GM21529 (cell line): ENCODE results near the gene LHPP.

Source experiments
- ATAC-seq: cut with Tn5 transposase; IDR thresholded peaks from one replicate; pipeline ENCODE4 v1.9.1; 2021; ENCODE audit not compliant: unreplicated experiment

Gene LHPP

DNA sequence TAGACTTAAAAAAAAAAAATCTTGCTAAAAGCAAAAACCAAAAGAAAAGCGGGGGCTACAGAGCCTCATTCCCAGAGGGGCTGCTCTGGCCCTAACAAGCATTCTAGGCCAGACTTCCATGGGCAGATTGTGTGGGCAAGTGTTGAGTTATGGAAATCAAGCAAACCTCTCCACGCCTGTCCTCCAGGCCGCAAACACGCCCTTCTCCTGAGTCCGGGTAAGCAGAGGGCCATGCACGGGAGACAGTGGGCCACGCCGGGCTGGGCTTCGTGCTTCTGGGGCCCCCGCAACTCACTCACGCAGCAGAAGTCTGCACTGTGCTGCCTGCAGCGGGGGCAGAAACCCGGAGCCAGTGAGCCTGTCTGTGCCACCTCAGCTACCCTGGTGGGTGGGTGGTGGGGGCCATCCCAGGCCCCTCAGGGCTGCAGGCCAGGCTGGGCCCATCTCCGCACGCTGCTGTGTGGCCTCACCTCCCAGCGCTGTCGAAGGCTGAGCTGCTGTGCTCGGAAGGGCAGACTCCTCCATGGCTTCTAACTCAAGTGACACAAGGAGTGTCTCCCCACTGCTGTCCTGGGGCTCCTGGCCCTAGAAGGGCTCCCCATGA is 156.9 kb downstream of the LHPP start:
- ATAC-seq: no peak

DNA sequence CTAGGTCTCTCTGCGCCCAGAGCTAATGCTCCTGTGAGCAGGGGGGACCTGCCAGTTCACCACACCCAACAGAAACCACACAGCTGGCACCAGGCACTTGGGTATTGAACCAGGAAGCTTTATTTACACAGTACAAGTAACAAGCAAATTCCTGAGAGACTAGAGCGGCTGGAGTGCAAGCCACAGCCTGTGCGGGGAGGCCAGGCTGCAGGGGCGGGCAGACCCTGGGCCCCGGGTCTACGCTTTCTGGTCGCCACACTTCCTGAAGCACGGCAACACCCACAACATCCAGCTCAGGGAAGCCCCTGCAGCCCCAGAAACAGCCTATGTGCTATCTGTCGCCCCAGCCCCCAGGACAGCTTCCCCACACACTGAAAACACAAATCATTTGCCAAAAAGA is 157.6 kb downstream of the LHPP start:
- peak; percentile 33 for ATAC-seq

DNA sequence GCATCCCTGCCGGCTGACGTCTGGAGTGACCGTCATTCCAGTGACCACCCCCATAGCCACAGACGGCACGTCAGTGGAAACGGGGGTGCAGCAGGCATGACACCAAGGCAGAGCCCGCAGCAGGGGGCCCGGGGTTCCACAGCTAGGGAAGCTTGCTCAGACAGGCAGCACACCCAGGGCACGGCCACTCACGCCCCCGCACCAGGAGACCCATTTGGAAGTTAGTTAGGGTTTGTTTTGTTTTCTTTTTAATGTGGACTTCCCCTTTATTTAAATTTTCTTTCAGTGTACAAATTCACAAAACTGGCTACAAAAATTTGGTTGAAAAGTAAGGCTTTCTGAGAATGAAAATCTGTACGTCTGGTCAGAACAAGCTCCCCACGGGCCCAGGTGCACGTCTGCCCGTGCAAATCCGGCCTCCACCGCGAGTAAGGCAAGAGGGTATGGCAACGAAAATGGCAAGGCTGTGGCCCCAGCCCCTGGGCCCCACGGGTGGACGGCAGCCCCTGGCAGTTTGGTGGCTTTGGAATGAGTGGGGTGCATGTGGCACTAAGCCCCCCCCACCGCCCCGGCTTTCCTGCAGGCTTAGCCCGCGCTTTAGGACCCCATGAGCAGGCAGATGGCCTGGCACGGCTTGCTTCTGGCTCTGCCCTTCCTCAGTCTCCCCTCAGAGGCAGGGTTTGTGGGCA is 158.3 kb downstream of the LHPP start:
- peak; percentile 40 for ATAC-seq

DNA sequence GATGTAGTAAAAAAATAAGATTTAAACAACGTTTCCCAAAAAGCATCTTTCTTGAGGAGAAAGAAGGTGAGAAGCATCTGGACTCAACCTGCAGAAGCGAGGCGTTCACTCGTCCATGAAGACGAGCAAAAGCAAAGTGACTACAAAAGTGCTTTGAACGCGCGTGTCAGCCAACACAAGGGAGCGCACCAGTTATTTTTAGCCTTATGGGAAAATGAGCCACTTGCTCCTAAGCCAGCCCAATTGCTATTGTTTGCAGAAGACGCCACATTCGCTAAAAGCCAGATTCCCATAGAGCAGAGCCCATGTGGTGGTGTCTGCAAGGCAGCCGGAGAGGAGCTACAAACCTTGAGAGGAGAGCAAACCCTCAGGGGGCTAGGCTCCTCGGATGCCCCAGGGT is 160.0 kb downstream of the LHPP start:
- no peak for ATAC-seq

DNA sequence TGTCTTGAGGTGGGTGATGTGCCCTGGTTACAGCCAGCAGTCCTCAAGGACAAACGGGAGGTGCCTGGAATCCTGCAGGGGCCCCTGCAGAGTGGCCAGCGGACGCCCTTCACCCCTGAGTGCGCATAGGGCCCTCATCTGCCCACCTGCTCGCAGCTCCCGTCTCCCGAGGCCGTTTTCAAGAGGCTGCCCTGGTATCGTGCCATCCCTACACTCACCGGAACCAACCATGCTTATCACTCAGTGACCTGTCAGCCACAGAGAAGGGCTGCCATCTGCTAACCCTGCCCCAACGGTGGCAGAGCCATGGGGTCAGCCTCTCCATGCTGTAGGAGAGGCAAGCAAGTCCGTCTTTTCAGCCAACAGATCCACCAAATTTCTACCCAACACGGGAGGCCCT is 160.5 kb downstream of the LHPP start:
- no peak for ATAC-seq

DNA sequence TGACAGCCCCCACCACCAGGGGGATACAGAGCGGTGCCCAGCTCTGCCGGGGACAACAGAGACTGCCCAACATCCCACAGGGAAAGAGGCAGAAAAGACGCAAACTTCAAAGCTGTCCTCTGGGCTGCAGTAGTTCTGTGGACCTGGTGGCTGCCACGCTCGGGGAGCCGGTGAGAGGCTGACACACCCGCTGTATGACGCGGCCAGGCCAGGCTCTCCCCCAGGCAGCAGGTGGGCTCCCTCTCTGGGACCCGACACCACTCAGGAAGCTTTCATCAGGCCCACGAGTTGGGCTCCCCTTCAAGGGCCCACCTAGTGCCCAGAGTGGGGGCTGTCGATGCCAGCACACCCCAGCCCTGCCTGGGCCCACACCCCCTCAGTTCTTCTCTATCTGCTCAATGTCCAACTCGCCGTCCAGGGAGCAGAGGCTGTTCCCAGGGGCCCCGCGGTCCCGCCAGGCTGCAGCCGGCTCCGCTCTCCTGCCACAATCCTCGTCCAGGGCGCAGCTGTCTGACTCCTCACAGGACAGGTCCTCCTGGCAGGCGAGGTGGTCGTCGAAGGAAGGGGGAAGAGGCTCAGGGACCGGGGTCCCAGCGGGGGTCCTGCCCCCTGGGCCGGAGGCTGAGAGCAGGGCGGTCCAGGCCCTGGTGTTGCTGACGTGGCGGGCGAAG is 161.4 kb downstream of the LHPP start:
- ATAC-seq: no peak

DNA sequence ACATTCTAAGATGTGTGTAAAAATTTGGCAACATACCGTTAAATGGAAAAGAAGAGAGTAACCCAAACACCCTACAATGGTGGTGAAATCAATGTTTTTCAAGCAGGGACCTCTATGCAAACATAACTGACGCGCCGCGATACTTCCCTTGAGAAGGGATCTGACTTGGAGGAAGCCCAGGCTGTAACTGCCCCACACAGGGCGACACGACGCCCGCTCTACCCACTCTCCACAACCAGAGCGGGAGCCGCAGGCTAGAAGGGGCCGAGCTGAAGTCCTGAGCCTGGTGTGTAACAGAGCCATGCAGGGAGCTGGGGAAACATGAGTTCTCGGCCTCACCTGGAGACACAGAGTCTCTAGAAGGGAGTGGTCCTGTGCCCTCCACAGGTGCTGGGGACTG is 162.4 kb downstream of the LHPP start:
- no peak for ATAC-seq

DNA sequence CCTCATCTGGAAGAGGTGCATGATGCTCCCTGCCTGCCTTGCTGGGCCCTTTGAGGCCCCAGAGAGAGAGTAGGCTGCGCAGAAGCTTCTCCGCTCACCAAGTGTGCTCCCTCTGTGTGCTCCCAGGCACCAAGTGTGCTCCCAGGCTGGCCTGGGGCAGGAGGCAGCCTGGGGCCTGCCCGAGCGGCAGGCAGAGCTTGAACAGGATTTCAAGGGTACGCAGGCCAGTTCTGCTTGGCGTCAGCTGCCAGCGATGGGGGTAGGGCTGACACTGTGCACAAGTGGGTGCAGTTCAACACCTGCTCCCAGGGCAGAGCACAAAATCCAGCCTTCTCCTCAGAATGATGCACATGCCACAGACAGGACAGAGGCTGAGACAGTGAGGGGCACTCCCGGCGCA is 162.8 kb downstream of the LHPP start:
- ATAC-seq: no peak

DNA sequence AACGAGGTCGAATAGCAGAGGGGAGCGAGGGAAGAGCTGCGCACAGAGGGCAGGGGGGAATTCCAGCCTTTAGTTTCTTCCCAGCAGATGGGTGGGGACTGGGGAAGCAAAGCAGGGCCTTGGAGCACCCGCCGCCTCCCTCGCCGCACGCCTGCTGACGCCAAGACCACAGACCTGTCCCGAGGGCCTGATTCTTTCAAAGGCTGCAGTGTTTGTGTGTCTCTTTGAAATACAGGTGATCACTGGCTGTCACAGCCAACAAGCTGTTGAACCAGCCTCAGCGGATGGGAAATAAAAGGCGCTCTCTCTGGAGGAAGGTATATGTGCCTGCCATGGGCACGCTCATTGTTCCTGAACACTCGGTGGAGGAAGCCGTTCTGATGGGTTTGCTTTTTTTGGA is 163.3 kb downstream of the LHPP start:
- no peak for ATAC-seq

DNA sequence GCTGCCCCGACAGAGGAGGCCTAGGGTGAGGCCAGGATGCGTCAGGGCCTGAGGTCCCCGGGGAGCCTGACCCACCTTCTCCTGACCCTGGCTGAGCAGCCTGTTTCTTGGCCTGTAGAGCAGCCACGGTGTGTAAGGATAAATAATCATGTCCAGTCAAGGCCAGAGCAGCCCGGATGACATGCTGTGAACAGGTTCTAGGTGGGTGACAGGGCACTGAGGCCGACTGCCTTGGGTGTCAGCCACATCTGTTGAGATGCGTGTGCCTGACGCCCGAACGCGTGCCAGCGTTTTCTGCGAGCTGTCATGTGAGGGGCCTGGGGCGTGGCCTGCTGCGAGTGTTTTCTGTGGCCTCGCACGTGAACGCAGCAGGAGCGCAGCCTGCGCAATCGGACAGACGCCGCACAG is 164.2 kb downstream of the LHPP start:
- ATAC-seq: no peak

DNA sequence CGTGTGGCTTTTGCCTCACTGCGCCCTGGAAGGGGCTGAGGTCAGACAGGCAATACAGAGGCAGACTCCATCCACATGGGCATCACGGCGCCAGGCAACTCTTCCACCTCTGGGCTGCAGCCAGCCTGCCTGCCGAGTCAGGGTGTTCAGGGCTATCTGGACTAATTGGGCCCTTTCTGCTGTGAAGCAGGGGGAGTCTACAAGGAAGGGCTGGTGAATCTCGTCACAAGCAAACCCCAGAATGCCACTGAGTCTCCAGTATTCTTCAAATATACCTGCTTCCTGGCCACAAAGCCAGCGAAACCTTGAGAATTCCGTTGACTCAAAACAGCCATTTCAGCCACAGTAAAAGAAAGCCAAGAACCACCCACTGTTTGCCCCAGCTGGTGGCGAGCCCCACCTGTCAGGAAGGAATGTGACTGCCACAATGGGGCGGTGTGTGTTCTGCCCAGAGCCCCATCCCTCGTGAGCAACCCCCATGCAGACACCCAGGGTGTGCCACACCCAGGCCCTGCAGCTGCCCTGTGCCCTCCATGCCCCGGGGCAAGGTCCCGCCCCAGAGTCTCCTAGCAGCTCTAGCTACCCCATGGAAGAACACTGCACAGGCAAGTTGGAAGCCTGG is 165.2 kb downstream of the LHPP start:
- ATAC-seq: peak; percentile 86

DNA sequence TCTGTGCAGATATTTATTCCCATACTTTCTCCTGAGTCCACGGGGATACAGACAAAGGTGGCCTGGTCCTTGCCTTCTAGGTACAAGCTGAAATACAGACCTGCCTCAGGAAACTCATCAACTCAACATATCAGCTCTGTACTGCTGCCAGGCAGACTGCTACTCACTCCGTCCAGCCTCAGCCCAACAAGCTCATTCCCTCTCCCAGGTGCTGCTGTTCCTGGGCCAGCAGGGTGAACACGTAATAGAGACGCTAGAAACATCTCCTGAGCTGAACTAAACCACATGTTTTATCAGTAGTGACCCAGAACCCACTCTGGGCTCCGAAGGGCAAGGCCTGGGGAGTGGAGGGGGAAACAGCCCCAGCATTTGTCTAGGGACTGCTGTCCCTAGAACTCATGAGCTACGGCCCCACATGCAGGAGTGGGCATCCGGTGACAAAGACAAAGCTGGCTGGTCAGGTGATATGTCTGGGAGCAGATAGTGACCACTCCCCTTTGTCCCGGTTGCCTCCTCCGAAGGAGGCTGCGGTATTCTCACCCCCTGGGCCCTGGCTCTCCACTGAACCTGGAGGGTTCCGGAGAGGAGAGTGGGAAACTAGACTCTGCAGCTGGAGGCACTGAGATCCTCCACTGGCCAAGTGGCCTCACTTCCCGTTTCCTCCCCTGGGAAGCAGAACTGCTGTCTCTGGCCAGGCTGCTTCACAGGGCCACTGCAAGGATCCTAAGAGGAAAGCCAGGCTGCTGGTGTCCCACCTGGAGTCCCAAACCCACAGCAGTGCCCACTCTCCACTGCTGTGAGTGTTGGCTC is 166.4 kb downstream of the LHPP start:
- ATAC-seq: no peak

DNA sequence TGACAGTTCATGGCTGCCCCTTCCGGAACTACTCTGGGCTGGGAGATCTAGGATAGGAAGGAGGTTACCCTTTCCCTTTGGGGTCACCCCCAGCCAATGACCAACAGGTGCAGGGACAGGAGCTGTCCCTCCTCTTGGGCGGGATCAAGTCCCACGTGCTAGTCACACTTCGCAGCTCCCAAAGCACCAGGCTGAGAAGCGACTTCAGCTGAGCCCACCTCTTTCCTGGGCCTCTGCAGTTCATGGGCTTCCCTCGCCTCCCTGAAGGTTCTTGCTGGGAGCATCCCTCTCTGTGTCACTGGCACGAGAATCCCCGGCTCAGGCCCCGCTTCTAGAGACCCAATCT is 167.0 kb downstream of the LHPP start:
- ATAC-seq: no peak

DNA sequence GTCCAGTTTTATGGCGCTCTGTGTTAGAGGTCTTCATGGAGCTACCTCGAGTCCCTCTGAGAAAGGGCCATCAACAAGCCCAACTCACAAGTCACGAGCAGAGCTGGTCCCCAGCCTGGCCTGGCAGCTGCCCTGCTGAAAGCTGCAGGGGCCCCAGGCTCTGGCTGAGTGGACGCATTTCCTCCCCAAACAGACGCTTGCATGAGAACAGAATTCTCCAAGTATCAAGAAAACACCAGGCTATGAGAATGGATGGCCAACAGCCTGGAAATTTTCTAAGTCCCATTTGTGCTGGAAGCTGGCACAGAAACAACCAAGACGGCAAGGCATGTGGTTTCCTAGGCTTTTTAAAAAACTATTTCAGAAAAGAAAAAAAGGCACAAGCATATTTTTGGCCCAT is 167.8 kb downstream of the LHPP start:
- ATAC-seq: no peak

DNA sequence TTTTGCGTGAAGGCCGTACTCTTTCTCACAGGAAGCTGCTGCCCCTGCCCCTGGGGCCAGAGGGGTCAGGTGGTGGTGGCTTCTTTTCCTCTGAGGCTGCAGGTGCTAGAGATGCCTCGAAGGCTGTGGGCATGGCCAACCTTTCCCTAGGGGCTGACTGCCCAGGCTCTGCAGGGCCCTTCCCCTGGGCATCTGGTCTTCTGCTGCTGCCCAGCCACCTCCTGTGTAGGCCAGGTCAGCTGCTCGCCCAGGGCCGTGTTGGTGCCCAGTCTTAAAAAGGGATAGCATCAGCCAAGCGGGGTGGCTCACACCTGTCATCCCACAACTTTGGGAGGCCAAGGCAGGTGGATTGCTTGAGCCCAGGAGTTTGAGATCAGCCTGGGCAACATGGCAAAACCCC is 168.2 kb downstream of the LHPP start:
- ATAC-seq: no peak

DNA sequence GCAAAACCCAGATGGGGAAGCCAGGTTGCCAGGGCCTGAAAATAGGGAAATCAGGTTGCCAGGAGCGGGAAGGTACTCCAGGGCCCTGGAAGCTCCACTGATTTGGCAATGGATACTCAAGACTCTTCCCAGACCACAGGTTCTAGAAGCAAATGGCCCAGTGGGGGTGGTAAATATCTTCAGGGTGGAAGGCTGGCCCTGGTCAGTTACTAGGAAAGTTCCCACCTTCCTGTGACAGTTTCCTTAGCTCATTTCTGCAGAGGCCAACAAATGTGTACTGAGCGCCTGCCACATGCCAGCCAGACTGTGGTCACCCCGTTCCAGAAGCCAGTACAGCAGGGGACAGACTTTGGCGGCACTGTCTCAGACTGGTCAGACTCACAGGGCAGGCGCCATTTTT is 168.9 kb downstream of the LHPP start:
- no peak for ATAC-seq

DNA sequence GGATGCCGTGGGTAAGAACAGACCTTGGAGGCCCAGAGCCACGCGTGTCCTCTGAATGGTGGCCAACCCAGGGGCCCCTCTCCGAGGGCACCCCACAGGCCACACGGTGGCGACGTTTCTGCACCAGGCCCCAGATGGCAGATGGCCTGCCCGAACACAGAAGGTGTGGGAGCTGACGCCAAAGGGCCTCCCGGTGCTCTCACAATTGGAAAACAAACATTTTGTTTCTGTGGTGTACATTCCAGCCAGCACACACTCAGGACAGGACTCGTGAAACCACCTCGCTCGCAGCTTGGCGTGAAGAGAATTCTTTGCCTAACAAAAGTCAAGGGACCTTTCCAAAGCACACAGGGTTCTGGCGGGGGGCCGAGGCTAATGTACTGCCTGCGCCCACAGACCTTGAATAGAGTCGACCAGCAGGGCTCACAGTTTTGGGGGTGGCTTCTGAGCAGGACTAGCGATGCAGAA is 170.5 kb downstream of the LHPP start:
- ATAC-seq: no peak

DNA sequence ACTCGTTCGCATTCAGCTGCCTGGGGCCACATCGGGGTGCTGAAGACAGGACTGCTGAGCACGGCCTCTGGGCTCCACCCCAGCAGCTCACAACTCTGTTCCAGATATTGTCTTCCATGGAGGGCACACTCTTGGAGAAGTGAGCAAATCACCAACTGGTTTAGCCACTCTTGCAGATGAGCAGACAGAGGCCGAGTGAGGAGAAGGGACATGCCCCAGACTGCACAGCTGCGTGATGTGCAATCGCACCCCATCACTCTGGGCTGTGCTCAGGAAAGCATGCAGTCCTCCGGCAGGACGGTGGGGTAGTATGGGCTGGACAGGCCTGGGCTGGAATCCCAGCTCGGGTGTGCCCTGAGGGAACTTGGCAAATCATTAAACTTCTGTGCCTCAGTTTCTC is 170.9 kb downstream of the LHPP start:
- ATAC-seq: no peak

DNA sequence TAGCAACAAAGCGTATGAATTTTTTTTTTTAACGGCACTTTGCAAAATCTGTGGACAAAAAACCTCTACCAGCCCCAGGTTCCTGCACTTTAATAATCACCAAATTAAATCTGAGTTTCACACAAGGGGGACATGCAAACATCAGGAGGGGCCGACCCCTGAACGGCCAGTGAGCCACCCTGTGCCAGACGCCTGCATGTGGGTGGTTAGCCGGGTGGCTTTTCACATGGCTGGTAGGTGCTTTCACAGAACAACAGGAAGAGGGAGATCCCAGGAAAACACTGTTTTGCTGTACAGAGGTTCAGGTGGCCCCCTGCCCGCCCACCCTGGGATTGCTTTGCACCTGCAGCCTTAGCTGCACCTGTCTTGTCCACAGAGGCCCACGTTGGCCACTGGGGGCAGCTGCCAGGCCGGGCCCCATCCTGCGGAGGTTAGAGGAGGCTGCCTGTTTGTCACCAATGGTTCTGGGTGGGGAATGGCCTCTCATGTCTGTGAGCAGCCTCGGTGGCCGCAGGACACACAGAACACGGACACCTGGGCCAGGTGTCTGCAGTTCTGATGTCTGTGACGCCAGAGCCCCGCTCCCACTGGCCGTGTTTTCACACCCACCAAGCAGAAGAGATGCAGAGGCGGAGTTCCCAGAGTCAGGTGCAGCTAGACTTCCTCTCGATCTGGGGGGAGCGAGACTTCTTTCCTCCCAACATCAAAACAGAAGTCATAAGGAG is 174.8 kb downstream of the LHPP start:
- ATAC-seq: no peak

DNA sequence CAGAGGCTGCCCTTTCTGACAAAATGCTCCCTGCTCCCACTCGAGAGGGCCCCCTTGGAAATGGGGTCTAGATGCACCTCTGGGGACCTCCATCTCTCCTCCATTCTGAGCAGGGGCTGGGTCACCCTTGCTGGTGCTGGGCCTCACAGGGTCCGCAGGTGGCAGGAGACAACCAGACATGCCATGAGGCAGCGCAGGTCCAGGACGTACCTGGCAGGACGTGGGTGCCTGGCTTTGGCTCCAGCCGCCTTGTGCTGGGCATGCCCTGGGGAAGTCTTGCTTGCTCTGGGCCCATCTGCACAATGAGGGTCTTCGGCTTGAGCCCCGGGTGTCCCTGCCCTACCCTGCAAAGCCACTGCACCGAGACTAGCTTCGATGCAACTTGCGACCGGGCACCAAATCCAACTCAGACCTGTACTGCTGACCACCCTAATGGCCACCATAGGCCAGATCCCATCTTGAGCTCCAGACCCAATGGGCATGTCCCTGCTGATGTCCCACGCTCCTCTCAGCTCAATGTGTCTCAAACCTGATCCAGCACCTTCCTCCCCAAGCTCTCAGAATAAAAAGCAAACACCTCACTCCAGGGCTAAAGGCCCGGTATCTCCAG is 175.6 kb downstream of the LHPP start:
- no peak for ATAC-seq
